Germinal center (tissue), 1 donor: ENCODE data around the gene ERMARD.

Experiments
- DNase-seq: peaks from one replicate; pipeline ENCODE4 v3.0.0; 2012; ENCODE audit warnings: mixed read lengths, low spot score

The ERMARD gene

GRCh38 chr6:169802790-169803189 lies 51.4 kb downstream of the ERMARD start:
- DNase-seq, result no peak

DNA sequence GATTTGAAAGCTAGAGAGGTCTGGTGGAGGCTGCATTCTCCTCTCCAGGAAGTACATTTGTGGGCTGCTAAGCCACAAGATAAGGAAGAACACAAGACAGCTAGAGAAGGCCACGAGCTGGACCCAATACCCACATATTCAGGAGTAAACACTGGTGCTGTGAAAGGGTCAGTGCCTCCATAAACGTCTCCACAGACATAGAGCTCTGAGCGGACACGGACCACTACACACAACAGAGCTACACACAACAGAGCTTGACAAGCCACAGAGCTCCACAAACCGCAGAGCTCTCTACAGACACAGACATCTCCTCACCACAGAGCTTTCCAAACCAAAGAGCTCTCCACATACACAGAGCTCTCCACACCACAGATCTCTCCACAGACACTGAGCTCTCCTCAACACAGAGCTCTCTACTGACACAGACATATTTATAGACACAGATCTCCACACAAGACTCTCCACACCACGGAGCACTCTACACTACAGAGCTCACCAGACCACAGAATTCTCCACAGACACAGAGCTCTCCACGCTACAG lies 51.9 kb downstream of the ERMARD start:
- no peak for DNase-seq

DNA sequence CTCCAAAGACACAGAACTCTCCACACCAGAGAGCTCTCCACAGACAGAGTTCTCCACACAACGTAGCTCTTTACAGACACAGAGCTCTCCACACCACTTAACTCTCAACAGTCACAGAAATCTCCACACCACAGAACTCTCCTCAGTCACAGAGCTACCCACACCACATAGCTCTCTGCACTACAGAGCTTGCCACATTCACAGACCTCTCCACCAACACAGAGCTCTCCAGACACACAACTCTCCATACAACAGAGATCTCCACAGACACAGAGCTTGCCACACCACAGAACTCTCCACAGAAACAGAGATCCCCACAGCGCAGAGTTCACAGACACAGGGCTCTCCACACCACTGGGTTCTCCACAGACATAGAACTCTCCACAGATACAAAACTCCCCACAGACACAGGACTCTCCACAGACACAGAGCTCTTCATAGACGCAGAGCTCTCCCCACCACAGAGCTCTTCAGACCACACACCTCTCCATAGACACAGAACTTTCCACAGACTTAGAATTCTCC lies 52.5 kb downstream of the ERMARD start:
- no peak for DNase-seq

DNA sequence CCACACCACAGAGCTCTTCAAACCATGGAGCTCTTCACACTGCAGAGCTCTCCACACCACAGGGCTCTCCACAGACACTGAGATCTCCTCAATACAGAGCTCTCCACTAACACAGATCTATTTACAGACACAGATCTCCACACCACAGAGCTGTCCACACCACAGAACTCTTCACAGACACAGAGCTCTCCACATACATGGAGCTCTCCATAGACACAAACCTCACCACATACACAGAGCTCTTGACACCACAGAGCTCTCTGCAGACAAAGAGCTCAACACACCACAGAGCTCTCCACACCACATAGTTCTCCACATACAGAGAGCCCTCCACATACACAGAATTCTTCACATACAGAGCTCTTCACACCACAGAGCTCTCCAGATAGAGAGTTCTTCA lies 53.0 kb downstream of the ERMARD start:
- no peak for DNase-seq

- no peak for DNase-seq
Measured at GRCh38 chr6:169805242-169805838, 53.9 kb downstream of the ERMARD start.

- DNase-seq, result no peak
Measured at GRCh38 chr6:169806701-169807100, 55.3 kb downstream of the ERMARD start.

DNA sequence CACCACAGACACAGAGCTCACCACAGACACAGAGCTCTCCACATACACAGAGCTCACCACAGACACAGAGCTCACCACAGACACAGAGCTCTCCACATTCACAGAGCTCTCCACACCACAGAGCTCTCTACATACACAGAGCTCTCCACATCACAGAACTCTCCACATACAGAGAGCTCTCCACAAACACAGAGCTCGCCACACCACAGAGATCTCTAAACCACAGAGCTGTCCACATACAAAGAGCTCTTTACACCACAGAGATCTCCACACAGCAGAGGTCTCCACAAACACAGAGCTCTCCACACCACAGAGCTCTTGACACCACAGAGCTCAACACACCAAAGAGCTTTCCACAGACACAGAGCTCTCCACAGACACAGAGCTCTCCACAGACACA lies 55.8 kb downstream of the ERMARD start:
- no peak for DNase-seq

DNA sequence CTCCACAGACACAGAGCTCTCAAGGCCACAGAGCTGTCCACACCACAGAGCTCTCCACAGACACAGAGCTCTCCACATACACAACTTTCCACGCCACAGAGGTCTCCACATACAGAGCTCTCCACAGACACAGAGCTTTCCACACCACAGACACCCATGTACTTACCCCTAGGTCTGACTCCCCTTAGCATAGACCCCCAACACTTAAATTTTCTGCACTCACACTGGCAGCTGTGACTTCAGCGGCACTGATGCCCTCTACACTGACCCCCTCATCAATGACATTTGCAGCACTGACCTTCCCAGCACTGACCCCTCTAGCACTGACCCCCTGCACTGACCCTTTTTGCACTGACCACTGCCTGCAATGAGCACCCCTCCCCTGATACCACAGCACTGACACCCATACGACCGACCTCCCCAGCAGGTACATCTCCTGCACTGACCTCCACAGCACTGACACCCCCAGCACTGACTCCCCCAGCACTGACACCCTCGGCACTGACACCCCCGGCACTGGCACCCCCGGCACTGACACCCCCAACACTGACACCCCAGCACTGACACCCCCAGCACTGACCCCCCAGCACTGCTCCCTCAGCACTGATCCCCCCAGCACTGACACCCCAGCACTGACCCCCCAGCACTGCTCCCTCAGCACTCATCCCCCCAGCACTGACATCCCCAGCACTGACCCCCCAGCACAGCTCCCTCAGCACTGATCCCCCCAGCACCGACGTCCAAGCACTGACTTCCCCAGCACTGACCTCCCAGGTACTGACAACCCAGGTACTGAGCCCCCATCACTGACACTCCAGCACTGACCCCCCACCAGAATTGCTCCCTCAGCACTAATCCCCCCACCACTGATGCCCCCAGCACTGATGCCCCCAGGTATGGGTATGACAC lies 56.5 kb downstream of the ERMARD start:
- no peak for DNase-seq

DNA sequence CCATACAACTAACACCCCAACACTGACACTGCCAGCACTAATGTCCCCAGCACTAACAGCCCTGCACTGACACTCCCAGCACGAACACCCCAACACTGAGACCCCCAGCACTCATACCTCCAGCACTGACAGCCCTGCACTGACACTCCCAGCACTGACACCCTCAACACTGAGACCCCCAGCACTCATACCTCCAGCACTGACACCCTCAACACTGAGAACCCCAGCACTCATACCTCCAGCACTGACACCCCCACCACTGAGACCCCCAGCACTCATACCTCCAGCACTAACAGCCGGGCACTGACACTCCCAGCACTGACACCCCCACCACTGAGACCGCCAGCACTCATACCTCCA lies 57.2 kb downstream of the ERMARD start:
- DNase-seq, result no peak

DNA sequence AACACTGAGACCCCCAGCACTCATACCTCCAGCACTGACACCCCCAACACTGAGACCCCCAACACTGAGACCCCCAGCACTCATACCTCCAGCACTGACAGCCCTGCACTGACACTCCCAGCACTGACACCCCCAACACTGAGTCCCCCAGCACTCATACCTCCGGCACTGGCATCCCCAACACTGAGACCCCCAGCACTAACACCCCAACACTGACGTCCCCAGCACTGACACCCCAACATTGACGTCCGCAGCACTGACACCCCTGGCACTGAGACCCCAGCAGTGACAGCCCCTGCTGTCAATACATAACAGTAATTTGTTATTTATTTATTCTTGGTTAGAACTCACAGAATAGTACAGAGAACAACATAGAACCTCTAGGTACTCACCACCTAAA lies 58.0 kb downstream of the ERMARD start:
- no peak for DNase-seq

GRCh38 chr6:169810066-169810989 lies 58.9 kb downstream of the ERMARD start:
- no peak for DNase-seq

DNA sequence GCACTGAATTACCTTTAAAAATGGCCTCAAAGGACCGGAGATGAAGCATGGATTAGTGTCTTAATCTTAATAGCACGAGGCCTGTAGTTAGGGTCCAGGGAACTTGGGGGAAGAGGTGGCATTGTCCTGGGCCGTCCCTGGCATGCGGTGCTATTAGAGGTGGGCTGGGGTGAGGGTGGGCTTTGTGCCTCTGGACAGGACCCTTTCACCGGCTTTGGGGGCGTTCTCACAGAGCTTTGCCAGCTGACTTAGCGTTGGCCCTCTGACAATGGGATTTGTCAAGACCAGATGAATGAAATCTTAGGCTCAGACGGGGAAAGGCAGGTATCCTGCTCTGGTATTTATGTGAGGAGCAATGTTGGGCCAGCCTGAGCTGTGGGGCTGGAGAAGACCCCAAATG lies 59.6 kb downstream of the ERMARD start:
- no peak for DNase-seq

GRCh38 chr6:169811521-169812256 lies 60.3 kb downstream of the ERMARD start:
- no peak for DNase-seq

DNA sequence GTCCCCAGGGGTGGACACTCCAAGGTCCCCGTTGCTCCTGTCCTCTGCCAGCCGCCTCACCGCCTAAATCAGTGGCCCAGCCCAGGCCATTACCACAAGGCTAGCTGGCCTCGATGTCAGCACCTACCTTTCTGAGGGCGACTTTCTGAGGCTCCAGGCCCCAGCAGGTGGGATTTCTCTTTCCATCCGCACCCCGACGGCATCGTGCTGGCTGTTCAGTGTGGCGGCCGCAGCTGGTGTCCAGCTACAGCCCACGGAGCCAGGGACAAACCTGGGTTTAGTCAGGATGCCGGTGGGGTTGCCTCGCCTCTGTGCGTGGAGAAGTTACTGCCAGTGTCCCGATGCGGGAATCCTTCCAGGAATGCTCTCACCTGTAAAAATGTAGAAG lies 60.8 kb downstream of the ERMARD start:
- no peak for DNase-seq

DNA sequence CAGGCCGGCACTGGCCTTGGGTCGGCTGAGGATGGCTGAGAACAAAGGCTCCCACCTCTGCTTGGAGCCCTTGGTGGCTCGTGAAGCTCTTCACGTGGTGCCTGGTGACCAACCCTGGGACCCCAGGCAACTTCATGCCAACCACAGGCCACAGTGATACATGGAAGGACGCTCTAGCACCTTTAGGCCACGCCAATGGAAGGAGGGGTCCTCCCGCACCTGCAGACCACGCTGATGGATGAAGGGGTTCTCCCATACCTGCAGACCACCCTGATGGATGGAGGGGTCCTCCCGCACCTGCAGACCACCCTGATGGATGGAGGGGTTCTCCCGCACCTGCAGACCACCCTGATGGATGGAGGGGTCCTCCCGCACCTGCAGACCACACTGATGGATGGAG lies 62.5 kb downstream of the ERMARD start:
- no peak for DNase-seq

GRCh38 chr6:169816054-169816453 lies 64.6 kb downstream of the ERMARD start:
- no peak for DNase-seq

- DNase-seq, result no peak
Measured at GRCh38 chr6:169816975-169817374, 65.6 kb downstream of the ERMARD start.

- no peak for DNase-seq
Measured at GRCh38 chr6:169820358-169820757, 68.9 kb downstream of the ERMARD start.

GRCh38 chr6:169824021-169824420 lies 72.6 kb downstream of the ERMARD start:
- DNase-seq, result no peak

DNA sequence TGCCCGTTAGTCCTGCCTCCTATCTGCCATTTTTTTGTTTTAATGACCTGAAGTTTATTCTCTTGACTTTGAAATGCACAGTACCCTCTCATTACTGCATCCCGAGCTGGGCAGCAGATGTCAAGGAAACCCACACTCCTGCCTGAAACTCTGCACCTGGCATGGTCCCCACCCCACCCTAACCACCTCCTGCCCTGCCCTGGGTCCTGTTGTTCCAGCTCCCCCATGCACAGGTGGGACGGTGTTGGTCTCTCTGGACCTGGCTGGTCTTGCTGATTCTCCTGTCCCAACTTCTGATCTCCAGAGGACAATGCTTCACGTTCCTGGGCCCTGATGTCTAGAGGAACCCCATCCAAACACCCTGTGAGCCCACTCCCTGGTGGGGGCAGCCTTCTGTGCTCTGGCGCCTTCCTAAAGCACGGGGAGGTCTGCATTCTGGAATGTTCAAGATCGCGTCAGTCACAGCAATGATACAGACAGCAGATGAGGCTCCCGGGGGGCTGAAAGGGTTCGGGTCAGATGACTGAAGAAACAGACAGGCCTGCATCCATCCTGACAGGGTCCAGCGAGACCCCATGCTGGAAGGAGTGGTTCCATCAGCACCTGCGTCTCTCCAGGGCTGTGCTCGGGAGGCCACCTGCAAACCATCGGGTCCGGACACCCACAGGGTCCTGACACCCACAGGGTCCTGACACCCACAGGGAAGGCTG lies 73.6 kb downstream of the ERMARD start:
- DNase-seq, result no peak
